Mucosa of rectum (tissue), 2 donors: ENCODE results near the gene ZCCHC7.
"Not testable (repeated sequence)": the region's sequence is repeated elsewhere in the genome, so short reads cannot be mapped to it uniquely, and the experiment has no call there.

ENCODE experiments used
- H3K27ac ChIP-seq, 2 donors: one replicate each; pipeline ENCODE4 v1.7.0; 2013; ENCODE audit warnings: inconsistent platforms in 2 of 2, low read depth in 2 of 2, low read length in 2 of 2
- H3K27me3 ChIP-seq, 2 donors: one replicate each; pipeline ENCODE4 v1.7.0; 2013; ENCODE audit warnings: low read length in 2 of 2; ENCODE audit not compliant: control insufficient read depth in 2 of 2, insufficient read depth in 2 of 2
- H3K36me3 ChIP-seq, 2 donors: one replicate each; pipeline ENCODE4 v1.7.0; 2013; ENCODE audit warnings: low read length in 2 of 2; ENCODE audit not compliant: control insufficient read depth in 2 of 2, insufficient read depth in 2 of 2
- H3K4me1 ChIP-seq, 2 donors: one replicate each; pipeline ENCODE4 v1.7.0; 2013; ENCODE audit warnings: low read length in 2 of 2, mild to moderate bottlenecking in 1 of 2; ENCODE audit not compliant: control insufficient read depth in 2 of 2, insufficient read depth in 2 of 2
- H3K4me3 ChIP-seq, 2 donors: one replicate each; pipeline ENCODE4 v1.7.0; 2013; ENCODE audit warnings: low read length in 2 of 2
- H3K9ac ChIP-seq, 2 donors: one replicate each; pipeline ENCODE4 v1.7.0; 2013; ENCODE audit warnings: low read length in 2 of 2, low read depth in 1 of 2, mild to moderate bottlenecking in 1 of 2
- H3K9me3 ChIP-seq, 2 donors: one replicate each; pipeline ENCODE4 v1.7.0; 2013; ENCODE audit warnings: low read length in 2 of 2; ENCODE audit not compliant: control insufficient read depth in 2 of 2
- donor health status: healthy.
- donor health status: Normal muscosa, but diverticular disease.

ZCCHC7 gene

GRCh38 chr9:37201581-37201980 is 81.2 kb downstream of the ZCCHC7 start:
- Histone ChIP-seq H3K27ac (no peak overlapping the region), H3K27me3 (no peaks in the 10 kb centered on the region), H3K36me3 (peaks cover 0 to 5% of the 10 kb centered on the region in 2 donors), H3K4me1 (peaks cover 3 to 5% of the 10 kb centered on the region in 2 donors), H3K9ac (no peak overlapping the region), H3K9me3 (no peaks in the 10 kb centered on the region), H3K4me3 (no peak overlapping the region)

GRCh38 chr9:37202091-37202490 is 81.7 kb downstream of the ZCCHC7 start:
- Histone ChIP-seq H3K9ac (no peak overlapping the region), H3K9me3 (no peaks in the 10 kb centered on the region), H3K4me1 (peaks cover 3 to 5% of the 10 kb centered on the region in 2 donors), H3K27ac (no peak overlapping the region), H3K27me3 (no peaks in the 10 kb centered on the region), H3K36me3 (peaks cover 0 to 6% of the 10 kb centered on the region in 2 donors), H3K4me3 (no peak overlapping the region)

- H3K9me3 ChIP-seq: not testable (repeated sequence)
Observed at GRCh38 chr9:37203456-37203855, 83.1 kb downstream of the ZCCHC7 start.

GRCh38 chr9:37206121-37206620 is 85.8 kb downstream of the ZCCHC7 start:
- Histone ChIP-seq H3K36me3 (peaks cover 6% of the 10 kb centered on the region in 2 donors), H3K4me3 (no peak overlapping the region), H3K9ac (no peak overlapping the region), H3K9me3 (no peaks in the 10 kb centered on the region), H3K27me3 (no peaks in the 10 kb centered on the region), H3K4me1 (no peaks in the 10 kb centered on the region), H3K27ac (no peak overlapping the region)

More at GRCh38 chr9:37203456-37203855, 83.1 kb downstream of the ZCCHC7 start:
- not testable (repeated sequence) for H3K4me3 ChIP-seq, H3K36me3 ChIP-seq, H3K4me1 ChIP-seq, H3K27me3 ChIP-seq, H3K27ac ChIP-seq, H3K9ac ChIP-seq

- Histone ChIP-seq H3K36me3 (peaks cover 6% of the 10 kb centered on the region in 2 donors), H3K27me3 (no peaks in the 10 kb centered on the region), H3K4me3 (no peak overlapping the region), H3K9ac (no peak overlapping the region), H3K9me3 (no peaks in the 10 kb centered on the region), H3K4me1 (no peaks in the 10 kb centered on the region), H3K27ac (no peak overlapping the region)
Observed at GRCh38 chr9:37209431-37210386, 89.3 kb downstream of the ZCCHC7 start.

- Histone ChIP-seq H3K4me1 (no peaks in the 10 kb centered on the region), H3K27me3 (no peaks in the 10 kb centered on the region), H3K9me3 (no peaks in the 10 kb centered on the region), H3K9ac (no peak overlapping the region), H3K36me3 (peaks cover 6% of the 10 kb centered on the region in 2 donors), H3K27ac (no peak overlapping the region), H3K4me3 (no peak overlapping the region)
Observed at GRCh38 chr9:37210737-37211523, 90.6 kb downstream of the ZCCHC7 start.

GRCh38 chr9:37212435-37212834 is 92.1 kb downstream of the ZCCHC7 start:
- no peak overlapping the region for H3K9ac ChIP-seq
- H3K36me3 ChIP-seq: peaks cover 0 to 6% of the 10 kb centered on the region in 2 donors
- H3K9me3 ChIP-seq: no peaks in the 10 kb centered on the region
- no peak overlapping the region for H3K4me3 ChIP-seq
- H3K4me1 ChIP-seq: no peaks in the 10 kb centered on the region
- H3K27ac ChIP-seq: no peak overlapping the region
- no peaks in the 10 kb centered on the region for H3K27me3 ChIP-seq

- Histone ChIP-seq H3K36me3 (no peaks in the 10 kb centered on the region), H3K27me3 (no peaks in the 10 kb centered on the region), H3K9me3 (no peaks in the 10 kb centered on the region), H3K9ac (no peak overlapping the region), H3K4me3 (no peak overlapping the region), H3K4me1 (no peaks in the 10 kb centered on the region), H3K27ac (no peak overlapping the region)
Observed at GRCh38 chr9:37215381-37215780, 95.0 kb downstream of the ZCCHC7 start.

GRCh38 chr9:37215830-37216229 is 95.5 kb downstream of the ZCCHC7 start:
- H3K4me3 ChIP-seq: no peak overlapping the region
- H3K4me1 ChIP-seq: no peaks in the 10 kb centered on the region
- H3K27me3 ChIP-seq: no peaks in the 10 kb centered on the region
- no peak overlapping the region for H3K9ac ChIP-seq
- no peaks in the 10 kb centered on the region for H3K9me3 ChIP-seq
- no peak overlapping the region for H3K27ac ChIP-seq
- no peaks in the 10 kb centered on the region for H3K36me3 ChIP-seq

- H3K4me3 ChIP-seq: no peak overlapping the region
- no peaks in the 10 kb centered on the region for H3K36me3 ChIP-seq
Observed at GRCh38 chr9:37217161-37217560, 96.8 kb downstream of the ZCCHC7 start.

More at GRCh38 chr9:37217161-37217560, 96.8 kb downstream of the ZCCHC7 start:
- no peaks in the 10 kb centered on the region for H3K4me1 ChIP-seq
- H3K9me3 ChIP-seq: no peaks in the 10 kb centered on the region
- no peak overlapping the region for H3K27ac ChIP-seq
- H3K9ac ChIP-seq: no peak overlapping the region
- H3K27me3 ChIP-seq: no peaks in the 10 kb centered on the region
